Stimulated activated naive CD8-positive, alpha-beta T cell treated with anti-CD3 and anti-CD28 coated beads, Interleukin-15, amount 100 ng/mL, for 72 hours (primary cell): ENCODE measurements around the gene INPP4A.
"Not testable (repeated sequence)": the region's sequence is repeated elsewhere in the genome, so short reads cannot be mapped to it uniquely, and the experiment has no call there.

Source experiments
- ATAC-seq: fragments of 150-1000 bp; cut with Tn5 transposase; 2 replicates; pipeline ENCODE4 v1.10.0; 2021; ENCODE audit warnings: mild to moderate bottlenecking, moderate library complexity
- DNase-seq, 2 donors: peaks; one replicate each; pipeline ENCODE4 v3.0.0; 2021 to 2022
- H3K27ac Mint-ChIP-seq, 2 donors: one replicate each; pipeline ENCODE4 v1.8.0; 2022; ENCODE audit warnings: mild to moderate bottlenecking in 2 of 2, mixed read lengths in 2 of 2, moderate library complexity in 2 of 2
- H3K27me3 Mint-ChIP-seq: one replicate; pipeline ENCODE4 v1.8.0; 2022; ENCODE audit warnings: mixed read lengths
- H3K4me1 Mint-ChIP-seq: one replicate; pipeline ENCODE4 v1.8.0; 2022; ENCODE audit warnings: mild to moderate bottlenecking, mixed read lengths
- H3K4me3 Mint-ChIP-seq, 2 donors: one replicate each; pipeline ENCODE4 v1.8.0; 2022; ENCODE audit warnings: mild to moderate bottlenecking in 2 of 2, mixed read lengths in 2 of 2, moderate library complexity in 1 of 2
- H3K9me3 Mint-ChIP-seq, 2 donors: one replicate each; pipeline ENCODE4 v1.8.0; 2022; ENCODE audit warnings: mixed read lengths in 2 of 2

INPP4A gene

DNA sequence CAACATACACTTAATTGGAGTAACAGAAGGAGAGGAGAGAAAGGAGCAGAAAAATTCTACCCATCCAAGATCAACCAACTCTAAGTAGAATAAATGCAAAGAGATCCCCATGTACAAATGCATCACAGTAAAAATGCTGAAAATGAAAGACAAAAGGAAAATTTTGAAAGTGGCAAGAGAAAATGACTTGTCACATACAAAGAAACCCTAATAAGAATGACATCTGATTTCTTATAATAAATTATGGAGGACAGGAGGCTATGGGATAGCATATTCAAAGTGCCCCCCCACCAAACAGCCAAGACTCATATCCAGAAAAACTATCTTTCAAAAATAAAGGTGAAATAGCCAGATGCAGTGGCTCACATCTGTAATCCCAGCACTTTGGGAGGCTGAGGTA lies 22.2 kb upstream of the INPP4A start:
- no peak overlapping the region for H3K4me3 Mint-ChIP-seq
- ATAC-seq = no peak
- H3K4me1 Mint-ChIP-seq = peaks cover 8% of the 10 kb centered on the region
- H3K27ac Mint-ChIP-seq = no peak overlapping the region
- H3K9me3 Mint-ChIP-seq = peaks cover 24 to 25% of the 10 kb centered on the region in 2 donors
- DNase-seq = no peak
- no peaks in the 10 kb centered on the region for H3K27me3 Mint-ChIP-seq

DNA sequence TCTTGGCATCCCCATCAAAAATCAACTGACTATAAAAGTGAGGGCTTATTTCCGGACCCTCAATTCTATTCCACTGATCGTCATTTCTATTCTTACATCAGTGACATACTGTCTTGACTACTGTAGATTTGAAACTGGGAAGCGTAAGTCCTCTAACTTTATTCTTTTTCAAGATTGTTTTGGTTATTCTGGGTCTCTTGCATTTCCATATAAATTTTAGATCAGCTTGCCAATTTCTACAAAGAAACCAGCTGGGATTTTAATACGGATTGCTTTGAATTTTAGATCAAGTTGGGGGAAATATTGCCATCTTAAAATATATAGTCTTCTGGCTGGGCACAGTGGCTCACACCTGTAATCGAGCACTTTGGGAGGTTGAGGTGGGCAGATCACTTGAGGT lies 17.9 kb upstream of the INPP4A start:
- DNase-seq (no peak), ATAC-seq (no peak)
- no peaks in the 10 kb centered on the region for H3K27me3 Mint-ChIP-seq
- H3K9me3 Mint-ChIP-seq = peaks cover 9 to 14% of the 10 kb centered on the region in 2 donors
- H3K4me3 Mint-ChIP-seq = no peak overlapping the region
- H3K4me1 Mint-ChIP-seq = peaks cover 2% of the 10 kb centered on the region
- no peak overlapping the region for H3K27ac Mint-ChIP-seq

DNA sequence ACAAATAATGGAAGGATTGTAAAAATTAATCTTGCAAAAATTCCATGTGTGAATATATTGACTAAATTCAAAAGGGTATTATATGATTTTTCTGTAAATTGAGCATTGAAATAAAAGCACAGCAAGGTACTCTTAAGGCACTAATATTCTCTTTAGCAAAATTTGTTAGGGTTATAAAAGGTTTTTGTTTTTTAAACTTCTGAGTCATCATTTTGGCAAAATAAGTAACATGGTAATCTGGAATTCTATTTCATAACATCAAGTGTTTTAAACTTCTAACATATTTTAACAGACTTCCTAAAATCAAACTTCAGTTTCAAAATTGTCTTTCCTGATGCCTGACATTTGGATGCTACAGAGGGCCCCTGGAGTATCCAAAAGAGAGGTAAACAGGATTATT lies 12.5 kb upstream of the INPP4A start:
- H3K27me3 Mint-ChIP-seq = no peaks in the 10 kb centered on the region
- ATAC-seq (no peak), DNase-seq (no peak)
- peaks cover 9 to 35% of the 10 kb centered on the region in 2 donors for H3K9me3 Mint-ChIP-seq
- H3K27ac Mint-ChIP-seq = no peak overlapping the region
- H3K4me3 Mint-ChIP-seq = no peak overlapping the region
- no peaks in the 10 kb centered on the region for H3K4me1 Mint-ChIP-seq

DNA sequence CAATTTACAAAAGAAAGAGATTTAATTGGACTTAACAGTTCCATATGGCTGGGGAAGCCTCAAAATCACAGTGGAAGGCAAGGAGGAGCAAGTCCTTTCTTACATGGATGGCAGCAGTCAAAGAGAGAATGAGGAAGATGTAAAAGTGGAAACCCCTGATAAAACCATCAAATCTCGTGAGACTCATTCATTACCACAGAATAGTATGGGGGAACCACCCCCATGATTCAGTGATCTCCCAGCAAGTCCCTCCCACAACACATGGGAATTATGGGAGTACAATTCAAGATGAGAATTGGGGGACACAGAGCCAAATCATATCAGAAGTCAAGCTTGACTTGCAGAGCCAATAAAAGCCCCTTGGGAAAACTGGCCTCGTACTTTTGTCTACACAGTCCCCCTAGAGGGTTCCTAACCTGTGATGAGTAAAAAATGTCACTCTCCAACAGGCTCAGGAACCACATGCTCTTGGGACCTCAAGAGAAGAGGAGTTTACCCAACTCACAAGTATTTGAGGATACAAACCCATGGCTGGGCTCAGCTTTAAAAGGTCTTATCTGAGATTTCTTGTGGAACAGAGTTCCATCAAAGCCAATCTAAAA lies 11.2 kb upstream of the INPP4A start:
- Mint-ChIP-seq H3K27me3 (no peaks in the 10 kb centered on the region), H3K4me3 (no peak overlapping the region), H3K4me1 (peaks cover 7% of the 10 kb centered on the region), H3K9me3 (peaks cover 11 to 36% of the 10 kb centered on the region in 2 donors), H3K27ac (no peak overlapping the region)
- no peak for DNase-seq
- ATAC-seq = no peak

DNA sequence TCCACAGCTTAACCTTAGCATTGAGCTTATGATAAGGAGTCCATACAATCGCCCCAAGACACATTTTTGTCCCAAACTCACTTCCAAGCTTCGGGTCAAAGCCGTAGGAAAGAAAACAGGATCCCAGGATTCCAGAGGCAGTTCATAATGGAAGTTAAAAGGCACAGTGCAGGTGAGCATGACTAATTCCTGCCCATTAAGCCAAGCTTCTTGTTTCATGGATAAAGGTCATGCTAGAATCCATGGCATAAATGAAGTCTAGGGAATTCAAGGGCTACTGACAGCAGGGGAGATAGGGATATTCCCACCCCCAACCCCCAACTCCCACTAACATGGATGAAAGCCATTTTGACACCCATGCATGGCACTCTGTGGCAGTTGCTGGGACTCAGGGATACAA lies 10.2 kb upstream of the INPP4A start:
- H3K27me3 Mint-ChIP-seq = no peaks in the 10 kb centered on the region
- H3K4me1 Mint-ChIP-seq = peaks cover 18% of the 10 kb centered on the region
- peaks cover 19 to 46% of the 10 kb centered on the region in 2 donors for H3K9me3 Mint-ChIP-seq
- no peak overlapping the region for H3K27ac Mint-ChIP-seq
- no peak overlapping the region for H3K4me3 Mint-ChIP-seq
- DNase-seq = no peak
- no peak for ATAC-seq

DNA sequence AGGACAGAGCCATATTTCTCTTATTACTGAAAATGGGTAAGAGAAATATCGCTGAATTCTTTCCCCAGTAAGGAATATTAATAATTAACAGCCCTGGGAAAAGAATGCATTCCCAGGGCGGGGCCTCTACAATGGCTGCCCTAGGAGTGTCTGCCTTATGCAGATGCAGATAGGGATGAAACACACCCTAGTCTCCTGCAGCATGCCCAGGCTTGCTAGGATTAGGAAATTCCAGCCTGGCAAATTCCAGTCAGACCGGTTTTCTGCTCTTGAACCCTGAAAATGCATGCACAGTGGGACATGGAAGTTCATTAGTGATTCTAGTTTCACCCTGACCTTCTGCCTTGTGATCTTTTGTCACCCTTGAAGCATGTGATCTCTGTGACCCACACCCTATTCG lies 9.0 kb upstream of the INPP4A start:
- Mint-ChIP-seq H3K9me3 (peaks cover 25 to 58% of the 10 kb centered on the region in 2 donors), H3K4me1 (peaks cover 23% of the 10 kb centered on the region)
- ATAC-seq, H3K27me3 Mint-ChIP-seq, DNase-seq, H3K4me3 Mint-ChIP-seq, H3K27ac Mint-ChIP-seq: not testable (repeated sequence)

DNA sequence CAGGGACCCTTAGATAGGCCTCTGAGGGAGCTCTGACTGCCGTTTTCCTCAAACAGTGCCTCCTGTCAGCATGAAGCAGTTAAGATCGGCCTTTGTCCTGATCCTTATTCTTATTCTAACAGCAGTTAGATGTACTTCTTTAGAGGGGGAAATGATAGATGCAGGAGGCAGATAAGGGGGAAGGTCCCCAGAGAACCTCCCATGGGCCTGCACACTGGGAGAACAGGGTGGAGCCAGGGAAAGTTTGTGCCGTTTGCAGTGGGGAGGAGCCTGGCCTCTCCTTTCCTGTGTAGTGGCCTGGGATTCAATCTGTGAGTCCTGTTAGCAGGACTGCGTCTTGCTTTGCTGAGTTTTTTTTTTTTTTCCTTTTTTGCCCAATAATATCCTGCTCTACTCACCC lies 7.9 kb upstream of the INPP4A start:
- DNase-seq (no peak), ATAC-seq (no peak)
- Mint-ChIP-seq H3K9me3 (peaks cover 25 to 58% of the 10 kb centered on the region in 2 donors), H3K4me3 (no peak overlapping the region), H3K4me1 (peaks cover 23% of the 10 kb centered on the region), H3K27me3 (no peaks in the 10 kb centered on the region), H3K27ac (no peak overlapping the region)

DNA sequence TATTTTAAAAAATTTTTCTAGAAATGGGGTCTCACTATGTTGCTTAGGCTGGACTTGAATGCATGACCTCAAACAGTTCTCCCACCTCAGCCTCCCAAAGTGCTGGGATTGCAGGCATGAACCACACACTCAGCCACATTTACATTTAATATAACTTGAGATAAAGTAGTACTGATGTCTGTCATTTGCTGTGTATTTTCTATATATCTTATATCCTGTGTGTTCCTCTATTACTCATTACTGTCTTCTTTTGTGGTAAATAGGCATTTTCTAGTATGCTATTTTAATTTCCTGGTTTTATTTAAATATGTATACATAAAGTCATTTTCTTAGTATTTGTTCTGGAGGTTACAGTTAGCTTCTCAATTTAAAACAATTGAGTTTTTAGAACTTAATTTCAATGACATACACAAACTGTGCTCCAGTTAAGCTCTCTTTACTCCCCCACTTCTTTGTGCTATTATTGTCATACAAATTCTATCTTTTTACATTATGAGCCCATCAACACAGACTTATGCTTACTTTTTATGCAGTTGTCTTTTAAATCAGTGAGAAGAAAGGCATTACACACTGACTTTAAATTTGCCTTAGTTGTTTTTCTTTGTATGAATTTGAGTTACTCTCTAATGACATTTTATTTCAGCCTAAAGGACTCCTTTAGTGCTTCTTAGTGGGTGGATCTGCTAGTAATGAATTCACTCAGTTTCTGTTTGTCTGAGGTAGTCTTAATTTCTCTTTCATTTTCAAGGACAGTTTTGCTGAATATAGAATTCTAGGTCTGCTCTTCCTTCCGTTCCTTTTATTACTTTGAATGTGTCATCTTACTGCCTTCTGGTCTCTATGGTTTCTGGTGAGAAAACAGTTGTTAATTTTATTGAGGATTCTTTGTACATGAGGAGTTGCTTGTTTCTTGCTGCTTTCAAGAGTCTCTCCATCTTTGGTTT lies 6.2 kb upstream of the INPP4A start:
- peaks cover 23% of the 10 kb centered on the region for H3K4me1 Mint-ChIP-seq
- no peak for DNase-seq
- H3K27me3 Mint-ChIP-seq = no peaks in the 10 kb centered on the region
- ATAC-seq = peak; percentile 98
- H3K9me3 Mint-ChIP-seq = peaks cover 15 to 47% of the 10 kb centered on the region in 2 donors
- peak overlapping the region; percentile 16 to 59 for H3K27ac Mint-ChIP-seq
- H3K4me3 Mint-ChIP-seq = peak overlapping the region; percentile 56 to 68

DNA sequence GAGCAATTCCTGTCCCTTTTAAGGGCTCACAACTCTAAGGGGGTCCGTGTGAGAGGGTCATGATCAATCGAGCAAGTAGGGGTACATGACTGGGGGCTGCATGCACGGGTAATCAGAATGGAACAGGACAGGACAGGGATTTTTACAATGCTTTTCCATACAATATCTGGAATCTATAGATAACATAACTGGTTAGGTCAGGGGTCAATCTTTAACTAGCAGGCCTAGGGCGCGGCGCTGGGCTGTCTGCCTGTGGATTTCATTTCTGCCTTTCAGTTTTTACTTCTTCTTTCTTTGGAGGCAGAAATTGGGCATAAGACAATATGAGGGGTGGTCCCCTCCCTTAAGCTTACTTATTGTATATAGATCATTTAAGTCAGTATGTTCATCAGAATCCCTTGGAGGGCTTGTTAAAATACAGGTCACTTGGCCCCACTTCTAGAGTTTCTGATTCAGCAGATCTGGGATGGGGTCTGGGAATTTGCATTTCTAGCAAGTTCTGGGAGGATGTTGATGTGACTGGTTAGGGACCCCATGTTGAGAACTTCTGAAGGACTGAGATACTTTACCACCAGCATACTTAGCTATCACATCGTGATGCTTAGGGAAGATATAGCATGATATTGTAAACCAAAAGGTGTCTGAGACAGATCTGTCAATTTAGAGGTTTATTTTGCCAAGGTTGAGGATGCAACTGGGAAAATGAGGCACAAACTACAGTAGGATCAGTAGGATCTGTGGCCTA lies 2.8 kb upstream of the INPP4A start:
- Mint-ChIP-seq H3K4me3 (no peak overlapping the region), H3K9me3 (peaks cover 15 to 27% of the 10 kb centered on the region in 2 donors), H3K4me1 (peaks cover 37% of the 10 kb centered on the region), H3K27ac (no peak overlapping the region), H3K27me3 (no peaks in the 10 kb centered on the region)
- DNase-seq (no peak), ATAC-seq (no peak)

DNA sequence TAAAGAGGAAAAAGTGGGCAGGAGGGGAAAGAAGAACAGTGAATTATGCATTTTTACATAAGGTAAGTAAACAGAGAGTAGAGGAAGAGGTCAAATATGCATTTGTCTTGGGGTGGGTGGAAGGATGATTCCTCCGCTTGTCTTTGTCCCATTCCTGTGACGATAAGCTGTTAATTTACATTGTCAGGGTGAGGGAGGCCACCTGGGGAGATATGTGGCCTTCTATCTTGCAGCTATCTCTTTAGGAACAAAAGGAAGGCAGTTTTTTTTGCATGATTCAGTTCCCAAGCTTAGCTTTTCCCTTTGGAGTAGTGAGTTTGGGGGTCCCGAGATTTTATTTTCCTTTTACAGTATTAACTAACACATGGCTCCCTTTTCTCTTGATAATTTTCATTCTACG lies 2.2 kb upstream of the INPP4A start:
- ATAC-seq = no peak
- H3K9me3 Mint-ChIP-seq = peaks cover 15 to 23% of the 10 kb centered on the region in 2 donors
- peaks cover 43% of the 10 kb centered on the region for H3K4me1 Mint-ChIP-seq
- H3K4me3 Mint-ChIP-seq = no peak overlapping the region
- no peak overlapping the region for H3K27ac Mint-ChIP-seq
- DNase-seq = no peak
- no peaks in the 10 kb centered on the region for H3K27me3 Mint-ChIP-seq

DNA sequence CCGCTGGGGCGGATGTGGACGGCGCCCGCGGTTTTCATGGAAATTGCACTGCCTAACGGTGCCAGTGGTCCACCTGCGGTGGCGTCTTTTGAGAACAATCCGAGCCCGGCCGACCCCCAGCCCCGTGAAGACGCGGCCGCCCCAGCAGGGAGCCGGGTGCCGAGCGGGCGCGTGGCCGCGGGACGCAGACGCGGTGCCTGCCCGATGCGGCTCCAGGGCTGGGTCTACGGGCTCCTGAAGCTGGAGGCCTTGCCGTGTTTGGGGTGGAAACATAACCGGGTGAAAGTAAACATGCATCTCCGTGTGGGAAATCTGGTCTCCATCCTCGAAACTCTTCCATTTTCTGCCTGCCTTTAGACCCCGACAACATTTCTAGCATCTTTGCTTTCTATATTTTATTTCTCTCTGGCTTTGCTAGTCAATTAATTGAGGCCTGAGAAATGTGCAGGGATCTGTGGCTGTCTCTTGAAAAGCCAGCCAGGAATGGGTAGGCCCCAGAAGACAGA lies 572 bp downstream of the INPP4A start:
- ATAC-seq = peak; percentile 59
- Mint-ChIP-seq H3K4me3 (peak overlapping the region; percentile 93 to 100), H3K4me1 (peaks cover 47% of the 10 kb centered on the region), H3K27me3 (no peaks in the 10 kb centered on the region), H3K27ac (peak overlapping the region; percentile 97 to 98), H3K9me3 (peaks cover 0 to 5% of the 10 kb centered on the region in 2 donors)
- peak in 1 of 2 donors; percentile 46 for DNase-seq

DNA sequence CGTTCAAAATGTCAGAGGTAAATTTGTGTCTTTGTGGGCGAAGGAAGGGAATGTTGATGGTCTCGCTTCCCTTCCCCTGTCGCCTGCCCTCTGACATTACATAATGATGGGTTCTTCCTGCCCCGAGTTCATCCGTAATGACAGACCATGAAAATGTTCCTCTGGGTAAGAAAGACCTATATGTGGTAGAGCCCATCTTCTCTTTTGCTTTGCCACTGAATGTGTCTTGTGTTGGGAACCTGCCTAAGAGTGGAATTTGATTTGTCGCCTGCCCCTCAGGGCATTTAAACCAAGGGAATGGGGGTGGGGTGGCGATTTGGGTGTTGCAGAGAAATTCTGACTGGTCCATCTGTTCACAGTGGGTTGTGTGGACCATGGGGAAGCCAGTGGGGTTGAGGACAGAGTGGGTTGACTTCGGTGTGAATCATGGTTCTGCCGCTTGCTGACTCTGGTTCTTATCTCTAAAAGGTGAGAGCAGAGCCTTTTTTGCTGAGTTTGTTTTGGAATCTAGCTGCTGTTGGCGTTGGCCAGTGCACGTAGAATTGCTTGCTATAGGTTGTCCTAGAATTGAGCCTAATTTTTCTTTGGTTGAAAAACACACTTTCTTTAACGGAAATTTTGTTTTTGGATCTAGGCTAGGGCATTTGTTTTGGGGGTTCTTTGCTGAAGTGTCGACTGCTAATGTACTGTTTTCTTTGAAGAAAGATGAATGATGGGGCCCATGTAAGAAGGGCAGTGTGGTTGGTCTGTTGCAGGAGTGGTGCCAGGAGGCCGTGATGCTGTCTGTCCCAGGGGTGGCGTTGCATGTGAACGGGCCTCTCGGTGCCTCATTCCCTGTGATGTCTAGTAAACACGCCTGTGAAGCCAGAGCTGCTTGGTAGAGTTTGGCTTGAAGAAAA lies 1.3 kb downstream of the INPP4A start:
- no peak for DNase-seq

DNA sequence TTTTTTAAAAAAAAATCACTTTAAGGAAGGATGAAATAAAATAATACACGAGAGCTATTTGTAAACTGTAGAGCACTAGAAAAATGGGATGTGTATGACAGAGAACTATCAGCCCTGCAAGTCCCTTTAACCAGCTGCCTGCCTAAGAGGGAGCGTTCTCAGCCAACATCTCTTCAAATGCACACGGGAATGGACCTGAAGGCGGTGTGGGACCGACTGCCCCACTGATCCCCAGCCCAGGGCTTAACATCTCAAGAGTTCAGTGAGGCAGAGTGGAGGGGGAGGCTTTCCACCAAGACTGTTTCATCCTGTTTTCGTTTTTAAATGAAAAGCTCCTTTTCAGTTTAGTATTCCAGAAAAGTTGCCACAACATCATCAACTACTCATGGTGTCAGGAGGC lies 2.2 kb downstream of the INPP4A start:
- no peaks in the 10 kb centered on the region for H3K27me3 Mint-ChIP-seq
- ATAC-seq = no peak
- H3K27ac Mint-ChIP-seq = peak overlapping the region; percentile 34 to 46
- peak overlapping the region; percentile 93 to 100 for H3K4me3 Mint-ChIP-seq
- H3K4me1 Mint-ChIP-seq = peaks cover 63% of the 10 kb centered on the region
- H3K9me3 Mint-ChIP-seq = no peaks in the 10 kb centered on the region
- no peak for DNase-seq

More for the DNA sequence above, 1.3 kb downstream of the INPP4A start:
- peak overlapping the region; percentile 97 to 98 for H3K27ac Mint-ChIP-seq
- H3K4me1 Mint-ChIP-seq = peaks cover 54% of the 10 kb centered on the region
- peak overlapping the region; percentile 93 to 100 for H3K4me3 Mint-ChIP-seq
- no peaks in the 10 kb centered on the region for H3K27me3 Mint-ChIP-seq
- ATAC-seq = peak; percentile 51
- H3K9me3 Mint-ChIP-seq = no peaks in the 10 kb centered on the region

DNA sequence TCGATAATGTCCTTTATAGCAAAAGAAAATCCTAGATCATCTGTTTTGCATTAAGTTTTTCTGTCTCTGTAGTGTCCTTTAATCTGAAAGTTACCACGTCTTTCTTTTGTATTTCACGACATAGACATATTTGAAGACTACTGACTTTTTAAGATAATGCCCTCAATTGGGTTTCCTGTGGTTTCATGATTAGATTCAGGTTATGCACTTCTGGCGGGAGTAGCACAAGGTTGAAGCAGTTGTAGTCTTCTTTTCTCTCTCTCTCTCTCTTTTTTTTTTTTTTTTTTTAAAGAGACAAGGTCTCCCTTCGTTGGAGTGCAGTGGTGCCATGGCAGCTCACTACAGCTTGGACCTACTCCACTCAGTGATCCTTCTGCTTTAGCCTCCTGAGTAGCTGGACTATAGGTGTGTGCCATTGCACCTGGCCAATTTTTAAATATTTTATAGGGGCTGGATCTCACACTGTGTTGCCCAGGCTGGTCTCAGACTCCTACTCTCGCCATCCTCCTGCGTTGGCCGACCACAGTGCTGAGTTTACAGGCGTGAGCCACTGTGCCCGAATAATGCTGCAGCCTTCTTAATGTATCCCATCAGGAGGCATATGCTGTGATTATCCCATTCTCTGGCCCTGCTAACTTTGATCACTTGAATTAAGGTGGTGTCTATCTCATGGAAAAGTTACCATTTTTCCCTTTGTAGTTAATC lies 3.9 kb downstream of the INPP4A start:
- peak overlapping the region; percentile 78 to 93 for H3K4me3 Mint-ChIP-seq
- H3K27me3 Mint-ChIP-seq = no peaks in the 10 kb centered on the region
- H3K4me1 Mint-ChIP-seq = peaks cover 81% of the 10 kb centered on the region
- no peaks in the 10 kb centered on the region for H3K9me3 Mint-ChIP-seq
- DNase-seq (no peak), ATAC-seq (peak; percentile 33)
- H3K27ac Mint-ChIP-seq = peak overlapping the region in 1 of 2 donors; percentile 59
